ENCODE results near the gene CNTRL. TPM values are rescaled to one million over a fixed set of nuclear protein-coding genes. Genes with fewer than 3 reads are reported as not detected.

CNTRL gene
- total and polyA plus RNA-seq, 2 of the 8 experiments (the other 6 are each of a cell fraction or from before 2014, with no cell fraction given), result 5.1 to 13.9 TPM

- Histone ChIP-seq H2BK12ac (ENCODE audit: low read depth, low read length) (no peak overlapping the region), H2BK120ac (replicated peaks; ENCODE audit: low read depth, low read length) (no peak overlapping the region), H3K4me3 (ENCODE audit: extremely low read depth in 1 of 4, insufficient read depth in 2 of 4, low read depth in 3 of 4, low read length in 4 of 4) (no peak overlapping the region), H3K9me3 (ENCODE audit: insufficient read depth in 2 of 2, low read depth in 1 of 2, low read length in 1 of 2) (no peaks in the 10 kb centered on the region), H3K4ac (replicated peaks; ENCODE audit: insufficient read length, low read depth, low read length) (no peak overlapping the region), H3K27ac (ENCODE audit: low read depth, low read length) (no peak overlapping the region), H3K18ac (ENCODE audit: extremely low read depth, low read length) (no peak overlapping the region), H2BK5ac (ENCODE audit: low read depth, low read length) (no peak overlapping the region), H3K36me3 (ENCODE audit: control insufficient read depth in 2 of 4, insufficient read depth in 4 of 4, low read length in 3 of 4) (no peaks in the 10 kb centered on the region), H3K79me2 (ENCODE audit: control insufficient read depth in 1 of 2, insufficient read depth in 2 of 2, low read length in 2 of 2) (no peaks in the 10 kb centered on the region), H4K91ac (replicated peaks; ENCODE audit: insufficient read length, low read length) (no peak overlapping the region), H4K20me1 (replicated peaks in 1 of 2; ENCODE audit: control insufficient read depth in 1 of 2, insufficient read depth in 2 of 2, low read length in 2 of 2) (no peaks in the 10 kb centered on the region), H3K4me2 (ENCODE audit: insufficient read depth in 1 of 2, low read depth in 2 of 2, low read length in 2 of 2) (no peak overlapping the region; a peak in 1 of 4 replicates), H3K79me1 (ENCODE audit: low read depth, low read length) (no peaks in the 10 kb centered on the region), H2BK15ac (ENCODE audit: low read length) (no peak overlapping the region), H3K4me1 (replicated peaks in 1 of 4; ENCODE audit: control insufficient read depth in 3 of 4, insufficient read depth in 4 of 4, low read length in 3 of 4) (peaks cover 0 to 3% (median 0%) of the 10 kb centered on the region in 4 experiments; a peak in 2 of 7 replicates), H3K56ac (replicated peaks; ENCODE audit: insufficient read length, low read depth, low read length) (no peak overlapping the region), H2AFZ (ENCODE audit: low read length) (no peak overlapping the region), H2AK5ac (ENCODE audit: low read depth, low read length) (no peak overlapping the region), H3K23me2 (ENCODE audit: low read depth, low read length) (peaks cover 14% of the 10 kb centered on the region), H4K8ac (ENCODE audit: extremely low read depth, insufficient read depth, low read length) (no peak overlapping the region), H2BK20ac (ENCODE audit: low read length) (no peak overlapping the region), H3K14ac (ENCODE audit: insufficient read length) (no peak overlapping the region), H3K27me3 (replicated peaks in 1 of 4; ENCODE audit: control insufficient read depth in 3 of 4, extremely low read depth in 1 of 4, insufficient read depth in 3 of 4, low read length in 3 of 4) (peaks cover 6 to 40% (median 28%) of the 10 kb centered on the region in 4 experiments), H3K9ac (replicated peaks in 1 of 4; ENCODE audit: extremely low read depth in 1 of 4, low read depth in 3 of 4, low read length in 3 of 4) (no peak overlapping the region), H4K5ac (ENCODE audit: insufficient read length, low read depth, low read length) (no peak overlapping the region), H3K23ac (ENCODE audit: insufficient read length) (no peak overlapping the region)
- no peak for DNase-seq (ENCODE audit: low read depth in 1 of 2, low spot score in 2 of 2)
- no peak for FAIRE-seq
- WGBS, 2 experiments (ENCODE audit: extremely low coverage in 1 of 2, insufficient coverage in 1 of 2, insufficient read length in 1 of 2, insufficient replicate concordance in 2 of 2, low coverage in 1 of 2, low lambda C conversion rate in 2 of 2, missing lambda C conversion rate in 1 of 2), result 81% methylated on average over 4 of the region's 4 CpGs; no CpG with 5 or more reads in 1 of the 2 experiments
- TF ChIP-seq NANOG (IDR thresholded peaks at IDR 0.05; ENCODE audit: insufficient read depth, low read depth, low read length, poor library complexity, severe bottlenecking), result no peak
- no peak for TF ChIP-seq EZH2 (IDR thresholded peaks at IDR 0.05; ENCODE audit: low read depth, low read length, severe bottlenecking)
- TF ChIP-seq SUZ12 (IDR thresholded peaks at IDR 0.05; ENCODE audit: low read length), result no peak
- no peak for TF ChIP-seq KDM5A (IDR thresholded peaks at IDR 0.05; ENCODE audit: low read length)
- no peak for TF ChIP-seq RBBP5 (IDR thresholded peaks at IDR 0.05; ENCODE audit: borderline replicate concordance, low read depth, low read length)
- no peak for TF ChIP-seq BRCA1 (IDR thresholded peaks at IDR 0.05; ENCODE audit: low read depth, low read length)
- no peak for TF ChIP-seq MAX (IDR thresholded peaks at IDR 0.05)
- CTCF ChIA-PET (ENCODE audit: partially characterized antibody), result interaction anchor here (0.6 to 4.0 kb wide), 3 partner anchors 13 to 269 kb away, joined by 3 to 24 read pairs (median 3); no protein-coding TSS in a partner anchor
- POLR2A ChIA-PET (ENCODE audit: partially characterized antibody), result no interaction called here
These were observed 1.7 kb upstream of the CNTRL start for GRCh38 chr9:121073038-121073437.
